ENCODE data around the gene RPS6KA2. TPM values are rescaled to one million over a fixed set of nuclear protein-coding genes. Genes with fewer than 3 reads are reported as not detected.

RPS6KA2 gene
- total RNA-seq, 1 donor: 4.6 TPM

DNA sequence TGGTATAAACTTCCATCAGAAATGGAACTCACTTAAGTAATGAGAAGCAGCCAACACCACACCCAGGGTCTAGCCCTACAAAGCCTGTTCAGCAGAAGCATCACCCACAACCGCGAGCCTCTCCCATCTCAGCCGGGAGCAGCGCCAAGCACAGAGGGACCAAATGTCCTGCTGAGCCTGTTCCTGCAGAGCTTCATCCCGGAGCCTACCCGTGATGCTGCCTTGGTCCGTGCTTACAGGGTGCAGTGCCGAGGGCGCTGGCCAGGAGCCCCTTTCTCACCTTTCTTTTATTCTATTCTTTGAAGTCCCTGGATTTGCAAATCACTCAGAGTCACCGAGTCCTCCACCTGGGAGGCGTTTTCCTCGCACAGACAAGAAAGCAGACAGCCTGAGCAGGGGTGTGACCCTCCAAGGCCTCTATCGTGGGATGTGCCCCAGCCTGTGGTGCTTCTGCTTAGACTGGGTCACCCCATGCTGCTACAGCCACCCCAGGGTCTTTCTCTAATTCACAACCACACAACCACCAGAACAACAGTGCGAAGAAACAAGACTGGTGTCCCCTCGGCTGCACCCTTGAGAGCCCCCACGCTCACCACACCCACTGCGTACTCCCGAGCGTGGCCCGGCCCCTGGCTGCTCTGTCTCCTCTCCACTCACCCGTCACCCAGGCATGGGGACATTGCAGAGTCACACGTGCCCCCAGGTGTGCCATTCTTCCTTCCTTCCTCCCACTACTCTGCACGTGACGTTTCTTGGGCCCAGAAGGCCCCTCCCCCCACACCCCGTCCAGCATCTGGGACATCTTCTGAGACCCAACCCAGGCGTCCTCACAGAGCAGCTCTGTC, 152.1 kb downstream of the RPS6KA2 start:
- no peak for DNase-seq (ENCODE audit: low read depth in 2 of 3, low spot score in 2 of 3)

GRCh38 chr6:166473886-166474571, 153.0 kb downstream of the RPS6KA2 start:
- DNase-seq (ENCODE audit: low read depth in 2 of 3, low spot score in 2 of 3): no peak

- no peak for DNase-seq (ENCODE audit: low read depth in 2 of 3, low spot score in 2 of 3)
These were observed 154.4 kb downstream of the RPS6KA2 start for GRCh38 chr6:166472636-166473035.

- no peak for DNase-seq (ENCODE audit: low read depth in 2 of 3, low spot score in 2 of 3)
These were observed 155.2 kb downstream of the RPS6KA2 start for GRCh38 chr6:166471797-166472260.

DNA sequence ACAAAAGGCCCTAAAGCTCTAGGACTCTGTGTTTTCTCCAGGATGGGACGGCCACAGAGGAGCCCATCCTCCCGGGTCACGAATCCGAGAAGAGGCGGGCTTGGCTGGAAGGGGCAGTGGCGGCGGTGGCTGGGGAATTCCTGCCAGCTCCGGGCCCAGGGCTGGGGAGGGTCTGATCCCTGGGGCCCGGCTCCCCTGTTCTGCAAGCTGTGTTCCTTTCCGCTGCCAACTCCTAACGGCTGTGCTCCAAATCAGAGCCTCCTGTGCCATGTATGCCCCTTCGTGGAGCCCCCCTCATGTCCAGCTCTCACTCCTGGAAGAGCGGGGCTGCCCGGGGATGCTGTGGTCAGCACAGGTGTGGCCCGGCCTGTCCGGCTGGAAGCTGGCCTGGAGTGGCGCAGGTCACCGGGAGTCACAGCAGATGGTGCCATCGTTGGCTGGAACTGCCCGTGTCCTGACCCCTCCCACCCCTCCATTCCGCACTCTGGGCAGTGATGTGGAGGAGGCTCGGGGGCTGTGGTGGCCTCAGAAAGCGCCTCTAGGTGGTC, 156.1 kb downstream of the RPS6KA2 start:
- DNase-seq (ENCODE audit: low read depth in 2 of 3, low spot score in 2 of 3): no peak

DNA sequence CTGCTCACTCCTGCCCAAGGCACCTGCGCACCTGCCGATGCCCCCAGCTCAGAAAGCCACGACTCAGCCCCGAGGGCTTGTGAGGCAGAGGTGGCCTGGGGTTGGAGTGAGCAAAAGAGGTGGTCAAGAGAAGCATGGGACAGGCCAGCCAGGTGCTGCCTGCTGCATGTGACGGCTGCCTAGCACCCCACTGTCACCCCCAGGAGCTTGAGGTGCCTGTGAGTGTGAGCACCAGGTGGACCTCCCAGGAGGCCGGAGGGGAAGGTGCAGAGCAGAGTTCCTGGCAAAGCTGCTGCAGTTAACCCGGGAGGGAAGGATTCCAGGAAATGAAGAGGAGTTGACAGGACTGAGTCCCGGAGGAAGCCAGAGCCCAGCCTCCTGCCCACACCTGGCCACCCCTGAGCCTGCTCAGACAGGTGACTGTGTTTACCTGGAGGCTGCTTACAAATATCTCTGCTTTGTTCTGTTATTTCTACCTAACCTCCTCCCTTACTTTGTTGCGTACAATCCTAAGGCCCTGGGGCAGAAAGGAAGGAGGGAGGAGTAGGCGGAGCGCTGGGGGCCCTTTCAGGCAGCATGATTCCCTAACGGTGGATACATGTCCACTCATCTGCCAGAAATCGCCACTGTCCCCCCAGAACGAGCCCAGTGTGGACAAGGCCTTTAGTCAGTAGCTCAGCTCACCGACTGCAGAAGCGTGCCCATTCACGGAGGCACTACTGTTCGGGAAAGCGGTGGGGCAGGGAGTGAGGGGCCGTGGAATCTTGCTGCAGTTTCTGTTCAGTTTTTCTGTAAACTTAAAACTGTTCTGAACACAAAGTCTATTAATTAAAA, 156.8 kb downstream of the RPS6KA2 start:
- DNase-seq (ENCODE audit: low read depth in 2 of 3, low spot score in 2 of 3): no peak

- no peak for DNase-seq (ENCODE audit: low read depth in 2 of 3, low spot score in 2 of 3)
These were observed 157.6 kb downstream of the RPS6KA2 start for GRCh38 chr6:166469426-166469961.

DNA sequence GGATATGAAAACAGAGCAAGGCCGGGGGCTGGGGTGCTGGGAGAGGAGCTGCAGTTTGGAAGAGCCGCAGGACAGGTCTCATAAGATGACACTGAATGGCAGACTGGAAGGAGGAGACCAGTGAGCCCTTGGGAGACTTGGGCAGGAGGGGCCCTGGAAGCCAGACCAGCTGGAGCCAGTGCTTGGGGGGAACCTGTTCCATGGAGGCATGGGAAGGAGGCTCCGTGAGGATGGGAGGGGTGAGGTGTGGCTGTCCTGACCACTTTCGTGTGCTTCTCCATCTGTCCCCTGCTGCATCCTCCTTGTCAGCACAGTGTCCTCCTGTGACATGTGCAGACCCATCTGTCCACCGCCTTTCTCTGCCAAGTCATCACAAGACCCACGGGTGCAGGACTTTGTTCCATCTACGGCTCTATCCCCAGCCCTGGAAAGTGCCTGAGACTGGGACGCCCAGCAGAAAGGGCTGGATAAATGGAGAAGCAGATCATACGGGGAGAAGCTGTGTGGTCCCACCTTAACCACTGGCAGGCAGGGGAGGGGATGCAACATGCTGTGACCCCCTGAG, 159.5 kb downstream of the RPS6KA2 start:
- no peak for DNase-seq (ENCODE audit: low read depth in 2 of 3, low spot score in 2 of 3)

- no peak for DNase-seq (ENCODE audit: low read depth in 2 of 3, low spot score in 2 of 3)
These were observed 160.6 kb downstream of the RPS6KA2 start for GRCh38 chr6:166466178-166467122.

DNA sequence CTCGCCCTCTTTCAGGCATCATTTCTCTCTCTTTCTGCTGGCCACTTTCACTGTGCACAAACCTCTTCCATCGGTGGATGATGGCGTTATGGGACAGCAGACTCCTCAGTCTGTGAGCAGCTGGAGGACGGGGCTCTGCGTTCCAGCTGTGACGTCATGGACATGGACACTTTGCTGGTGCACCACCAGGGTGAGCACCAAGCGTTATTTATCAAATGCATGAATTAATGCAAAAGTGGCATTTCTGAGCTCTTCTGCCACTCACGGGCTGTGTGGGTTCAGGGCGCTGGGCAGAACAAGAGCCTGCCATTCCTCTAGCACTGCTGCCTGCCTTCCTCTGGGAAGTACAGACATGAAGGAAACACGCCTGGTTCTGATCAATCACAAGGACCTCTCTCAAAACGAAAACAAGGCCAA, 161.4 kb downstream of the RPS6KA2 start:
- DNase-seq (ENCODE audit: low read depth in 2 of 3, low spot score in 2 of 3): no peak

GRCh38 chr6:166465003-166465399, 162.1 kb downstream of the RPS6KA2 start:
- no peak for DNase-seq (ENCODE audit: low read depth in 2 of 3, low spot score in 2 of 3)

DNA sequence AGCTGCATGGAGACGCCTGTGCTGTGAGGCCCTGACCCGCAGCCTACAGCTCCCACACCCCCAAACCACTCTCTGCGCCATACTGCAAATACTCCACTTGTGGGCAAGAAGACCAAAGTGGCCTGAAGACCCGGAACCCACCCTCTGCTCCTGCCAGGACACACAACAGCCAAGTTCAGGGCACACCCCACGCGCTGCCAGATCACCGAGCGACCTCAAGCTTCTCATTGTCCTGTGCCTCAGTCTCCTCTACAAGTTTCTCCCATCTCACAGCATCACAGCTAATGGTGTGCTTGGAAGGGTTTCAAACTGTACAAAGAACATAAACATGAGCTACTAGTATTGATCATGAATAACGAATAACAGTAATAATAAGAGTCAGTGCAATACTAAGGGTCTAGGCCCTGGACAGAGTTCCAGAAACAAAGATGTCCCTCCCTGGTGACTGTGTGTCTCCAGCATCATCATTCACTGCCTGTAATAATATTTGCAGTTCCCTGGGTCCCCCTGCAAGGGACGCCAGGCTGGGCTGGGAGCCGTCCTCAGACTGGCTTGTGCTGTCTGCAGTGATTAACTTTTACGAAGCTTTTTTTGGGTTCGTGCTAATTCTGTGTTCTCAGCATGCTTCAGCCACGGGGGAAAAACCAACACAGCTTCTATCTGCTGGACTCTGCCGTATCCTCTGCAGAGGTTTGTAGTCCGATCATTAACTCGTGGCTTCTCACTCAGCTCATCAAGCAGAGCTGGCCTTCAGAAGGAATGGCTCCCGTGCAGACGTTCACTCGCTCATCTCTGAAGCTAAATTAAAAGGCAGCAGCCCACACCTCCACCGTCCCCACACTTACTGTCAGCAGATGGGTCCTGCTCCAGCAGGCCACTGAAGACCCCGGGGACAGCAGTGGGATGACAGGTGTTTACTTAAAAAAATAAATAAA, 162.7 kb downstream of the RPS6KA2 start:
- no peak for DNase-seq (ENCODE audit: low read depth in 2 of 3, low spot score in 2 of 3)

GRCh38 chr6:166463359-166464067, 163.5 kb downstream of the RPS6KA2 start:
- DNase-seq (ENCODE audit: low read depth in 2 of 3, low spot score in 2 of 3): peak in 2 of 3 donors; percentile 16 to 63

DNA sequence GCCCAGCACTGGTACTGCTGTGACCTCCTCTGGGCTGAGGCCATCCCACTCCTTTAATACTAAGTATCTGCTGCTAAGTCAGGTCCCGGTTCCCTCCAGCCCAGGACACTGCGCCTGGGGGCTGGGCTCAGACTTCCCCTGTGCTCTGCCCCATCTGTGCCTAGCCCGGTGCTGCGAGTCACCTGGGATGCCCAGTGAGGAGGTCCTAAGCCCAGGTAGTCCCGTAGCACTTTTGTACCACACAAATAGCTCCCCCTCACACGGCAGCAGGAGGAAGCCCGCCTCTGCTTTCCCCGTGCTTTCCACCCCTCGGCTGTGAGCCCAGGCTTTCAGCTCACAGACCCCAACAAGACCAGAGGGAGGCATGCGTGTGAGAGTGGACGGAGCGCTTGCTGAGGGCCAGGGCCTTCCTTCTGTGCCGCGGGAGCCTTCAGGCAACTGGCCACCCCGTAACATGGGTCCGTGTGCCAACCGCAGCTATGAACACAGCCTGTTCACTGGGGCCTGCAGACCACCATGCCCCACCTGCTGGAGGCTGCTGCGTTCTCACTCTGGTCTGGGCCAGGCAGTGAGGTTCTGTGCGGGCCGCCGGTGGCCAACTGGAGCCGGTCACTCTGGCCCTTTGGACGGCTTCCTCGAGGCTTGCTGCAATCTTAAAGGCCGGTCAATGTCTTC, 164.5 kb downstream of the RPS6KA2 start:
- no peak for DNase-seq (ENCODE audit: low read depth in 2 of 3, low spot score in 2 of 3)

DNA sequence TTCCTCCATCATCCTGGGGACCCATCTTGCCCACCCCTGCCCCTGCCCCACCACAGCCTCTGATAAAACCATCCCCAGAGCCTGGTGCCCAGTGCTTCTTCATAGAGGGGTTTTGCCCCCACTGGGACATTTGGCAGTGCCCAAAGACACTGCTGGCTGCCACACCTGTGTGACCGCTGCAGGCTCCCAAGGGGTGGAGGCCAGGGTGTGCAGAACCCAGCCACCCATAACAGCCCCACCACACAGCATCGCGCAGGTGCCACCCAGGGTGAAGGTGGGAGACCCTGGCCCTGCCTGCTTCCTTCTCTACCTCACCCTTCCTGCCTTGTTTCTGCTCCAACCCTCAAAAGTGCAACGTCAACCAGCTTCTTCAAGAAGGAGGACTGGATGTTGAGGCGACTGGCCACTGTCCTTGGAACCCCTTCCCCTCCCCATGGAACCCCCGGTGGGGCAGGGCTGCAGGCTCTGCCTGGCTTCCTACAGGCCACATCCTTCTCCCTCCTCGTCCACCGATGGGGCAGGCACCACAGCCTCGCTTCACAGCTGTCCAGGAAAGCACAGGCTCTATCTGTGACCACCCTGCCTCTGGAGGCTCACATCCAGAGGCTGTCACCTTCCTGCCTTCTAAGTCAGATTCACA, 165.1 kb downstream of the RPS6KA2 start:
- DNase-seq (ENCODE audit: low read depth in 2 of 3, low spot score in 2 of 3): no peak

All from hematopoietic multipotent progenitor cell (in vitro differentiated cells).